ACC112 (cell line): ENCODE data around the gene WNT1.

Source experiments
- H2AFZ ChIP-seq: fragments of 200-600 bp; sonication (generic); one replicate; pipeline ENCODE4 v1.6.0; 2017; ENCODE audit warnings: antibody characterized with exemption, low read length; ENCODE audit not compliant: unreplicated experiment
- H3K27ac ChIP-seq: fragments of 200-600 bp; sonication (generic); 2 replicates; pipeline ENCODE4 v1.5.1; 2014; ENCODE audit warnings: low read depth, mild to moderate bottlenecking, antibody characterized with exemption, low read length, moderate library complexity
- H3K27me3 ChIP-seq: fragments of 200-600 bp; sonication (generic); 2 replicates; pipeline ENCODE4 v1.6.1; 2014; ENCODE audit warnings: mild to moderate bottlenecking, antibody characterized with exemption, low read length, moderate library complexity, mixed read lengths; ENCODE audit not compliant: insufficient read depth
- H3K36me3 ChIP-seq: fragments of 200-600 bp; sonication (generic); 2 replicates; pipeline ENCODE4 v1.6.1; 2016; ENCODE audit warnings: mild to moderate bottlenecking, antibody characterized with exemption, low read length, moderate library complexity, mixed read lengths; ENCODE audit not compliant: insufficient read depth
- H3K4me1 ChIP-seq: fragments of 200-600 bp; sonication (generic); one replicate; pipeline ENCODE4 v1.6.1; 2016; ENCODE audit warnings: low read length, mixed read lengths; ENCODE audit not compliant: insufficient read depth, unreplicated experiment, control insufficient read depth
- H3K4me3 ChIP-seq: fragments of 200-600 bp; sonication (generic); 2 replicates; pipeline ENCODE4 v1.5.1; 2014; ENCODE audit warnings: mild to moderate bottlenecking, low read depth, low read length
- H3K79me2 ChIP-seq: fragments of 200-600 bp; sonication (generic); one replicate; pipeline ENCODE4 v1.6.0; 2016; ENCODE audit warnings: low read length; ENCODE audit not compliant: control insufficient read depth, unreplicated experiment, insufficient read depth

Gene WNT1

DNA sequence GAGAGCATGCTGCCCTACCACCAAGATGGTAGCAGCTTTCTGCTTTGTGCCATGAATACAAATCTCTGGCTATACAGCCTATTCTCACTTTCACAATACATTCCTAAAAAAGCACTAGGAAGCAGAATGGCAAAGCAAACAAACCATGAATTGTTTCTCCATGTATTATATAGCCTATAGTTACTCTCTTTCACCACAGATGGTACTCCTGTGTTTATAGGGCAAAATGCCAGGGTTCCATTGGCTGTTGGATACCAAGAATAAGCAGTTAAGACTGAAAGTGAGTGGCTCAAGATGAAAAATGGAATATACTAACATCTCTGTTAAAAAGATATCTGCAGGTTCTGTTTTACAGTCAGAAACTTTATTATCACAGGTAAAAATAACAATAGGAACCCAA lies 31.9 kb upstream of the WNT1 start:
- Histone ChIP-seq H3K27me3 (no peaks in the 10 kb centered on the region), H3K79me2 (peaks cover 70% of the 10 kb centered on the region), H3K27ac (no peak overlapping the region), H3K4me3 (no peak overlapping the region), H3K4me1 (no peaks in the 10 kb centered on the region), H2AFZ (no peak overlapping the region), H3K36me3 (no peaks in the 10 kb centered on the region)

DNA sequence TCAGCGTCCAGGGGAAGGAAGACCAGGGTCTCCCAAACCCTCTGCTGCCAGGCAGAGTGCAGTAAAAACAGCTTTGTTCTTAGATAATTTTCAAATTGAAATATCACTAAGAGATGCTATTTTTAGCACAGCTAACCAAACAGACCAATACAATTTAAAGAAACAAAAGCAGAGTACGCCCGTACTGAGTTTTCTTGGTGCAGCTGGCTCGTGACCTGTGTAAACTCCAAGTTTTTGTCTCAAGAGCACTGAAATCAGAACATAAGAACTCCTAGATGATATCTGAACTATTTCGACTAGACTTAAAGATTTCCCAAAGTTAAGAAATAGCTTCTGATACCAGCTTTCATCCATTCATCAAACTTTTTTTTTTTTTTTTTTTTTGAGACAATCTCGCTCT lies 31.2 kb upstream of the WNT1 start:
- H3K36me3 ChIP-seq: 0 out of 2 replicates have a peak, but pooled peaks cover under 1% of the 10 kb centered on the region
- no peak overlapping the region for H2AFZ ChIP-seq
- peaks cover 71% of the 10 kb centered on the region for H3K79me2 ChIP-seq
- H3K27me3 ChIP-seq: no peaks in the 10 kb centered on the region
- no peak overlapping the region for H3K27ac ChIP-seq
- no peak overlapping the region for H3K4me3 ChIP-seq
- no peaks in the 10 kb centered on the region for H3K4me1 ChIP-seq

DNA sequence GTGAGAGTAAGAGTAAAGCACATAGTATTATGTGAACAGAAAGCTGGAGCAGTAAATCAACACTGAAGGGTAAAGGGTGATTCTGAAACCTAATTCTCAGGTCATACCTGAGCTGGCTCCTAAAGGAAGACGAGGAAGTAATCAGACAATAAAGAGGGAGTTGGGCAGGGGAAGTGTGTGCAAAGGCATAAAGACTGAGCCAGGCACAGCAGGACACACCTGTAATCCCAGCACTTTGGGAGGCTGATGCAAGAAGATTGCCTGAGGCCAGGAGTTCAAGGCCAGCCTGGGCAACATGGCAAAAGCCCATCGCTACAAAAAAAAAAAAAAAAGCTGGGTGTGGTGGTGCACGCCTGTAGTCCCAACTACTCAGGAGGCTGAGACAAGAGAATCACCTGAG lies 30.4 kb upstream of the WNT1 start:
- Histone ChIP-seq H3K4me3 (no peak overlapping the region), H3K36me3 (peaks cover 6% of the 10 kb centered on the region; the same call in 1 of the 2 replicates), H2AFZ (no peak overlapping the region), H3K27me3 (no peaks in the 10 kb centered on the region), H3K27ac (no peak overlapping the region), H3K79me2 (peaks cover 73% of the 10 kb centered on the region), H3K4me1 (no peaks in the 10 kb centered on the region)

DNA sequence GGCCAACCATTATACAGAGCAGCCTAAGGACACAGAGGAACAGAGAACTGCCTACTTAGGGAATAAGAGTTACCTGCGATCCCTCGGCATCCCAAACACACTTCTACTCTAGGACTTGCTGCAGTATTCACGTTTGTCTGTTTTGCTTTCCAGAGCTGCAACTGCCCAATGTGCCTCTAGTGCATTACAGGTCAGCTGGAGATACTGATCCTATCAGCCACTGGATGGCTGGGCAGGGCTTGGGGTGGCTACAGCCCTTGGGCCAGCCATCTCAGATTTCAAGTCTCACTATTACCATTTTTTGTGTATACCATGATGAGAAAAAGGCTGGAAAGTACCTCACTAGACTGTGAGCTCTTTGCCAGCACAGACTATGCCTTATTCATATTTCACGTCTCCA lies 25.4 kb upstream of the WNT1 start:
- Histone ChIP-seq H3K4me1 (peaks cover 9% of the 10 kb centered on the region), H3K27ac (no peak overlapping the region), H2AFZ (no peak overlapping the region), H3K27me3 (no peaks in the 10 kb centered on the region), H3K36me3 (peaks cover 12% of the 10 kb centered on the region; the same call in 1 of the 2 replicates), H3K79me2 (peaks cover 75% of the 10 kb centered on the region), H3K4me3 (no peak overlapping the region)

DNA sequence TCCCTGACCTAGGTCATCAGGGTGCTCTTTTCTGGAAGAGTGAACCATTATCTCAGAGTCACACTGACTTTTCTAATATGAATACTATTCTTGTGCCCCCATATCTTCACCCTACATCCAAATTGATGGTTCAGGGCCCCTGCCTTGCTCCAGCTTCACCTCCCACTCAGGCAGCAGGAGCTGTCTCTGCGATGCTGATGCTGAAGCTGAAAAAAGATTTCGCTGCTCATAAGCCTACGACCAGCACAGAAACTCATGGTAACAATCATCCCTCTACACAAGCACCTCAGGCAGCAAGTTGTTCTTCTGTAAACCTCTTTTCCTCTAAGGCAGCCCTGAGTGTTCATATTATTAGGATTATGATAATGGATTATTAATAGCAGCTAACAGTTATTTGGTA lies 24.1 kb upstream of the WNT1 start:
- Histone ChIP-seq H3K79me2 (peaks cover 64% of the 10 kb centered on the region), H3K4me1 (peaks cover 9% of the 10 kb centered on the region), H3K27ac (no peak overlapping the region), H3K4me3 (no peak overlapping the region), H3K27me3 (no peaks in the 10 kb centered on the region), H3K36me3 (peaks cover 12% of the 10 kb centered on the region; the same call in 1 of the 2 replicates), H2AFZ (no peak overlapping the region)

DNA sequence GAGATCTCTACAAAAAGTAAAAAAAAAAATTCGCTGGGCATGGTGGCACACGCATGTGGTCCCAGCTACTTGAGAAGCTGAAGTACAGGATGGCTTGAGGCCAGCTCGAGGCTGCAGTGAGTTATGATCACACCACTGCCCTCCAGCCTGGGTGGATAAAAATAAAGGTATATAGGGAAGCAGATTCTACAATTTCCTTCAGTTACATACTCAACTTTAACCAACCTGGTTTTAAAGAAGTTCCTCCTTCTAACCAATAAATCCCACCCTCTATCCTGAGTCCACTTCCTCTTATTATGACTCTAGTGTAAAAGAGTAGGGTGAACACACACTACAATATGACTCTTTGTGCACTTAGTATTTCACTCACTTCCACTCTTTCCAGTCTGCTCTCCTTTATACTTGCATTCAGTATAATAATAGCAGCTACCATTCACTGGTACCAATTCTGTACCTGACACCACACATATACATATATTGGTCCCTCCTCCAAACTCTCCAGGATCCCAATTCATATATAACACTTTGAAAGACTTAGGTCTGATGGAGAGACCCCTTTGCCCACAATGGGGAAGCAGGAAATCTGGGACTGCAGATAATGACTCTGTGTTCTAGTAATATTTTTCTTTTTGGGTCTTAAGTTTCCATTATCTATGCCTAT lies 23.2 kb upstream of the WNT1 start:
- Histone ChIP-seq H3K4me3 (peak overlapping the region; percentile 81), H3K27me3 (no peaks in the 10 kb centered on the region), H3K27ac (no peak overlapping the region), H2AFZ (no peak overlapping the region), H3K4me1 (peaks cover 9% of the 10 kb centered on the region), H3K36me3 (peaks cover 12% of the 10 kb centered on the region; the same call in 1 of the 2 replicates), H3K79me2 (peaks cover 60% of the 10 kb centered on the region)

DNA sequence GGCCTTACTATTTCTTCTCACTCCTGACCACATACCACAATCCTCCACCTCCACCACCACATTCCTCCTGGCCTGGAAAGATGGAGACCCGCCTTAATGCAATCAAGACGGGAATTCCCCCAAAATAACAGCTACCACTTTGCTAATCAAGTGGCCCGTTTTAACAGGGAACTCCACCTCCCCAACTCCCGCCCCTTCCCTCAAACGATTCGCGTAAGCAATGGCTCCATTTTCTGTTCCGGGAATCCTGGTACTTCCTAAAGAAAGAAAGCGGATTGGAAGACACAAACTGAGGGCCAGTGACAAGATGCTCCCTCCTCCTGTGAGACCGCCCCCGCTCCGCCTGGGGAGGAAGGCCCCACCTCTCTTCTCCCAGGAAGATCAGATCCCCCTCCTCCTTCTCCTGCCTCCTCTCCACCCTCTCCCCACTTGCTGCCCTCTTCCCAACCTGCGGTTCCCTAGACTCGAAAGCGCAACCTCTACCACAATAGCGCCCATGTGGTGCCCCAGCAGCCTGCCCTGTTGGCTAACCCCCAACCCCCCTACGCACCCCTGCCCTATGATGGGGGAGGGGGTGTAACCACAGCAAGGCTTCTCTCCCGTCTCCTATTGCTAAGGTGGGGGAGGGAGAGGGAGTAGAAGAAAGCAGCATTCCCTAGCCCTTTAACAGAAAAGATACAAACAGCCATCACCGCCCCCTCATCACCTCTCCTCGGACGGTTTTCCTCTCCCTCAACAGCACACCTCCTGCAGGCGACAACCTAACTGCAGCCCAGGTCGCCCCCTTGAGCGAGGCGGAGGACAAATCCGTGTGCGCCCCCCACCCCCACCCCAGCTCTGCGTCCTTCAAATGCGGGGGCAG lies 21.6 kb upstream of the WNT1 start:
- H3K27ac ChIP-seq: peak overlapping the region; percentile 30; the same call in 1 of the 2 replicates
- peak overlapping the region; percentile 81 for H3K4me3 ChIP-seq
- H3K4me1 ChIP-seq: peaks cover 9% of the 10 kb centered on the region
- H3K36me3 ChIP-seq: peaks cover 12% of the 10 kb centered on the region; the same call in 1 of the 2 replicates
- H3K79me2 ChIP-seq: peaks cover 48% of the 10 kb centered on the region
- H3K27me3 ChIP-seq: no peaks in the 10 kb centered on the region
- peak overlapping the region; percentile 87 for H2AFZ ChIP-seq

DNA sequence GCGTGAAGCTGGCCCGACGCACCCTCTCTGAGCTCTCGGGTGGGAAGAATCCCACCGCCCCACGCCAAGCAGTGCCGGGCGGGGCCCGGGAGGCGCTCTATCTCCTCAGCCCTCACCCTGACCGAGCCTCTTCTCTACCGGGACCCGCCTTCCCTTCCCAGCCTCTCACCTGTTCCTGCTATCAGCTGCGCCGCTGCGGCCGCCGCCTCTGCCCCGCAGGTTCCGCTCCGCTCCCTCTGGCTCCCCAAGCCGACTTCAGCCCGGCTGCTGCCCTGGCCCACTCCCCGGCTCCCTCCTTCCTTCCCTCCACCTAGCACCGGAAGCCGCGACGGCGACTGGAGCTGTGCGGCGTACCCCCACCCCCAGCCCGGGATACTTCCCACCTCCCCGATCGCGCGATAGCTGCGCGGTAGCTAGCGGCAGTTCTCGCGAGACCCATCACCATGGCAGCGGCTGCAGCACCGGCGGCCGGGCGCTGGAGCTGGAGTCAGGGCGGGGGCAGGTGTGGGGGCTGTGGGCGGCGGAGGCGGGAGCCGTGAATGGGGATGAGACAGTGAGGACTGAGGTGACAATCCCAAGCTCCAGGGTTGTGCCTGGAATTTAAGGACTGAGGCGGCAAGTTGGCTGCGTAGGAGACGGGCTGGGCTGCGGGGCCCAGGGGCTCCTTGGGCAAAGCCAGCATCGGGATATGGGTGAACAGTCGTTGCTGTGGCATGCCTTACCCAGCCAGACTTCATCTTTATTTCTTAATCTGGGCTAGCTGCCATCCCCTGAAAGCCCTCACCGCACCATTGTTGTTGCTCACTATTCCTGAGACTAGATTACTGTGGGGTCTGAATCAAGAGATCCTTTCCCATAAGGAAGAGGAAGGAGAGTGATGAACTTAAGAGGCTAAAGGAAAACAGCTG lies 20.7 kb upstream of the WNT1 start, which contains the start of gene ARF3:
ARF3 (minus strand) TSS at position 347 of the 908 bp plus-strand sequence. CDS start 16,392 bp downstream, outside the sequence.
- H3K4me3 ChIP-seq: peak within 1 kb of the TSS; percentile 81
- peaks cover 8% of the 10 kb centered on the region; the same call in 1 of the 2 replicates for H3K36me3 ChIP-seq
- peak within 1 kb of the TSS; percentile 94 for H2AFZ ChIP-seq
- H3K4me1 ChIP-seq: peaks cover 9% of the 10 kb centered on the region
- peaks cover 42% of the 10 kb centered on the region for H3K79me2 ChIP-seq
- no peaks in the 10 kb centered on the region for H3K27me3 ChIP-seq
- peak within 1 kb of the TSS; percentile 30; the same call in 1 of the 2 replicates for H3K27ac ChIP-seq

DNA sequence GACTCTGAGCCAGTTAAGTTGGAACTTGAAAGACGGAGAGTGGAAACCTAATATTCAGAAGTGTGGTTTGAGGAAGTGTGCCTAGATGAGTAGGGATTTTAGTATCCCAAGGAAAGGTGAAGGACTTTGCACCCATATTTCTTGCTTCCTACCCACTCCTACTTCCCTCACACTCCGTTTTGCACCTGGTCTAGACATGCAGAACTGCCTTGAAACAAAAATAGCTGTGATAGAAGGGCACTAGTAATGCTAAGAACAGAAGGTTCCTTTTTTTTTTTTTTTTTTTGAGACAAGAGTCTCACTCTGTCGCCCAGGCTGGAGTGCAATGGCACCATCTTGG lies 20.1 kb upstream of the WNT1 start:
- Histone ChIP-seq H3K36me3 (peaks cover 3% of the 10 kb centered on the region; the same call in 1 of the 2 replicates), H2AFZ (peak overlapping the region; percentile 94), H3K27ac (no peak overlapping the region)

DNA sequence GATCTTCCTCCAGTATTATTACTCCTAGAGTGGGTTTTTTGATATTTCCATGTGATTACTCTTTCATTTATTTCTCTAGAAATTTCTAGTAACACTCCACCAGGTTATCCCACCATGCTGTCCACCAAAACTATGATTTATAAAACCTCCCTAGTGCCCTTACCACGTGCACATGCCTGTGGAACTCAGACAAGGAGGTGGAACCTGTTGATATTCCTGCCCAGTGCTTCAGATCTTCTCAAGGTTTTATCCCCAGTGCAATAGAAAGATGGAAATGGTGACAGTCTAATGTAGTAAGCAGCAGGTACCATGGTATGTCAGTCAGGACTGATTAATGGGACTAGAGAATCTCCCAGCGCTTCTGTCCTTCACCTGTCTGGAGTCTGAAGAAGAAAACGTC lies 17.3 kb upstream of the WNT1 start:
- H3K79me2 ChIP-seq: peaks cover 9% of the 10 kb centered on the region
- H3K27me3 ChIP-seq: no peaks in the 10 kb centered on the region
- no peak overlapping the region for H3K4me3 ChIP-seq
- peaks cover under 1% of the 10 kb centered on the region for H3K4me1 ChIP-seq
- no peak overlapping the region for H3K27ac ChIP-seq
- H2AFZ ChIP-seq: no peak overlapping the region
- H3K36me3 ChIP-seq: no peaks in the 10 kb centered on the region

More for the DNA sequence above, 20.1 kb upstream of the WNT1 start:
- Histone ChIP-seq H3K4me1 (peaks cover 9% of the 10 kb centered on the region), H3K79me2 (peaks cover 36% of the 10 kb centered on the region), H3K4me3 (peak overlapping the region; percentile 81), H3K27me3 (no peaks in the 10 kb centered on the region)
